IMR-90 (cell line): ENCODE data around the gene GPR107.

Source experiments
- BHLHE40 ChIP-seq: fragments of 150-350 bp; IDR thresholded peaks from 2 replicates; pipeline ENCODE4 v1.6.1; 2016; ENCODE audit warnings: mild to moderate bottlenecking, low read depth, low read length
- CEBPB ChIP-seq: IDR thresholded peaks from 2 replicates; pipeline ENCODE4 v1.6.1; 2012; ENCODE audit warnings: low read depth, low read length, improper control_type of control experiment
- CHD1 ChIP-seq: IDR thresholded peaks from 2 replicates; pipeline ENCODE4 v1.6.1; 2012; ENCODE audit warnings: low read depth, low read length, improper control_type of control experiment
- CTCF ChIP-seq: conservative IDR thresholded peaks from 2 replicates; pipeline ENCODE4 v1.5.1; 2012; ENCODE audit warnings: mild to moderate bottlenecking, low read depth, low read length, improper control_type of control experiment
- ELK1 ChIP-seq: fragments of 150-350 bp; IDR thresholded peaks from 2 replicates; pipeline ENCODE4 v1.6.1; 2016; ENCODE audit warnings: low read depth, mild to moderate bottlenecking, low read length, moderate library complexity, borderline replicate concordance
- FOS ChIP-seq: fragments of 150-350 bp; IDR thresholded peaks from 2 replicates; pipeline ENCODE4 v1.6.1; 2016; ENCODE audit warnings: low read depth, low read length
- MAZ ChIP-seq: IDR thresholded peaks from 2 replicates; pipeline ENCODE4 v1.6.1; 2012; ENCODE audit warnings: low read depth, mild to moderate bottlenecking, low read length, improper control_type of control experiment, moderate library complexity, borderline replicate concordance
- POLR2A ChIP-seq: IDR thresholded peaks from 2 replicates; pipeline ENCODE4 v1.6.1; 2012; ENCODE audit warnings: mild to moderate bottlenecking, low read depth, low read length
- RAD21 ChIP-seq: IDR thresholded peaks from 2 replicates; pipeline ENCODE4 v1.6.1; 2012; ENCODE audit warnings: low read length, improper control_type of control experiment
- SMC3 ChIP-seq: fragments of 150-350 bp; IDR thresholded peaks from 2 replicates; pipeline ENCODE4 v1.6.1; 2016; ENCODE audit warnings: low read depth, mild to moderate bottlenecking, antibody characterized with exemption, low read length, moderate library complexity
- USF2 ChIP-seq: fragments of 150-350 bp; IDR thresholded peaks from 2 replicates; pipeline ENCODE4 v1.6.1; 2017; ENCODE audit warnings: mild to moderate bottlenecking, antibody characterized with exemption, low read length, low read depth

GRCh38 chr9:130024597-130024994 lies 29.1 kb upstream of the GPR107 start:
- TF ChIP-seq BHLHE40 (no peak), CTCF (no peak), CEBPB (no peak), USF2 (no peak), POLR2A (no peak), ELK1 (no peak), SMC3 (no peak), MAZ (no peak), RAD21 (no peak), CHD1 (no peak), FOS (no peak)
